ENCODE measurements around the gene SAE1. TPM values are rescaled to one million over a fixed set of nuclear protein-coding genes. Genes with fewer than 3 reads are reported as not detected.
A peak's percentile ranks its signal among the peaks of the same experiment; 100 is the strongest.

The SAE1 gene
- total RNA-seq, 2 experiments from 2014 or later, result 165 to 175 TPM

GRCh38 chr19:47188507-47189033 is 57.9 kb downstream of the SAE1 start:
- CTCF ChIA-PET, result interaction anchor here (3.0 to 5.1 kb wide), 4 partner anchors 11 to 58 kb away, joined by 23 to 72 read pairs (median 54); no protein-coding TSS in a partner anchor
- no peak overlapping the region for H3K4me3 Mint-ChIP-seq
- H3K27me3 Mint-ChIP-seq (ENCODE audit: low read depth), result no peaks in the 10 kb centered on the region
- DNase-seq (no peak), ATAC-seq (no peak)
- H3K4me1 Mint-ChIP-seq (ENCODE audit: low read depth), result peaks cover 67% of the 10 kb centered on the region
- peaks cover 57% of the 10 kb centered on the region for H3K36me3 Mint-ChIP-seq (ENCODE audit: low read depth)
- POLR2A ChIA-PET, result interaction anchor here (0.8 to 2.7 kb wide), 3 partner anchors 11 to 85 kb away, joined by 3 to 12 read pairs (median 4); no protein-coding TSS in a partner anchor
- H3K9me3 Mint-ChIP-seq (ENCODE audit: insufficient read depth), result no peaks in the 10 kb centered on the region
- H3K27ac Mint-ChIP-seq, result peak overlapping the region; percentile 57

GRCh38 chr19:47190167-47190727 is 59.6 kb downstream of the SAE1 start:
- Mint-ChIP-seq H3K27ac (peak overlapping the region; percentile 27), H3K27me3 (ENCODE audit: low read depth) (no peaks in the 10 kb centered on the region), H3K36me3 (ENCODE audit: low read depth) (peaks cover 52% of the 10 kb centered on the region), H3K4me1 (ENCODE audit: low read depth) (peaks cover 61% of the 10 kb centered on the region), H3K9me3 (ENCODE audit: insufficient read depth) (no peaks in the 10 kb centered on the region), H3K4me3 (no peak overlapping the region)
- ChIA-PET CTCF (interaction anchor here (0.6 to 2.2 kb wide), 5 partner anchors 21 to 57 kb away, joined by 3 to 17 read pairs (median 8); no protein-coding TSS in a partner anchor), POLR2A (interaction anchor here (0.9 to 1.2 kb wide), 3 partner anchors 31 to 67 kb away, joined by 3 to 4 read pairs (median 4); no protein-coding TSS in a partner anchor)
- ATAC-seq, result no peak
- DNase-seq, result peak; percentile 34

DNA sequence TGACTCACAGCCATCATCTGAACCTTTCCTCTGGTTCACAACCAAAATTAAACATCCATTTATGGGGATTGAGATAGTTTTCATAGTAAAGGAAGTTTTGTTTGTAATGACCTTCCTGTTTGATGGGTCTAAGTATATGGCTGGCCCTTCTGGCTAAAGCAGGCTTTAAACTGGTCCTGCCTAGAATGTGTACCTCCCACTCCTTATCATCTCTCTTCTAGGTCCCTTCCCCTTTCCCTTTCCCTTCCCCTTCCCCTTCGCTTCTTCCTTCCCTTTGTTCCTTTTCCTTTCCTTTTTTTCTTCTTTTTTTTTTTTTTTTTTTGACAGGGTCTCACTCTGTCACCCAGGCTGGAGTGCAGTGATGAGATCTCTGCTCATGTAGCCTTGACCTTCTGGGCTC is 64.8 kb downstream of the SAE1 start:
- H3K27ac Mint-ChIP-seq, result no peak overlapping the region
- no peak overlapping the region for H3K4me3 Mint-ChIP-seq
- POLR2A ChIA-PET, result no interaction called here
- H3K36me3 Mint-ChIP-seq (ENCODE audit: low read depth), result peaks cover 46% of the 10 kb centered on the region
- ATAC-seq, result no peak
- no peaks in the 10 kb centered on the region for H3K9me3 Mint-ChIP-seq (ENCODE audit: insufficient read depth)
- H3K27me3 Mint-ChIP-seq (ENCODE audit: low read depth), result no peaks in the 10 kb centered on the region
- CTCF ChIA-PET, result no interaction called here
- peaks cover 17% of the 10 kb centered on the region for H3K4me1 Mint-ChIP-seq (ENCODE audit: low read depth)
- DNase-seq, result no peak

GRCh38 chr19:47197141-47197540 is 66.5 kb downstream of the SAE1 start:
- H3K4me1 Mint-ChIP-seq (ENCODE audit: low read depth), result peaks cover 7% of the 10 kb centered on the region
- no peaks in the 10 kb centered on the region for H3K27me3 Mint-ChIP-seq (ENCODE audit: low read depth)
- ChIA-PET CTCF (interaction anchor here (0.6 to 2.6 kb wide), 2 partner anchors 13 to 18 kb away, joined by 3 to 13 read pairs; no protein-coding TSS in a partner anchor), POLR2A (no interaction called here)
- H3K4me3 Mint-ChIP-seq, result no peak overlapping the region
- peaks cover 41% of the 10 kb centered on the region for H3K36me3 Mint-ChIP-seq (ENCODE audit: low read depth)
- ATAC-seq, result no peak
- H3K27ac Mint-ChIP-seq, result no peak overlapping the region
- H3K9me3 Mint-ChIP-seq (ENCODE audit: insufficient read depth), result no peaks in the 10 kb centered on the region
- no peak for DNase-seq

DNA sequence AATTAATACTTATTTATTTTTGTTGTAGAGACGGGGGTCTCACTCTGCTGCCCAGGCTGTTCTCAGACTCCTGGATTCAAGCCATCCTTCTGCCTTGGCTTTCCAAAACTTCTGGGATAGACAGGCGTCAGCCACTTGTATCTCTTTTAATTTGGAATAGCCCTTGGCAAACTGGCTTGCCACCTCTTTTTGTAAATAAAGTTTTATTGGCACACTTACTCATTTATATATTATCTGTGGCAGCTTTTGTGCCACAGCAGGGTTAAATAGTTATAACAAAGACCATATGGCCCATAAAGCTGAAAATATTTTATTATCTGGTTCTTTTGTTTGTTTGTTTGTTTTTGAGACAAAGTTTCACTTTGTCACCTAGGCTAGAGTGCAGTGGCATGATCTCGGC is 69.9 kb downstream of the SAE1 start:
- CTCF ChIA-PET, result interaction anchor here (2.5 to 3.7 kb wide), 2 partner anchors 11 to 44 kb away, joined by 8 to 35 read pairs; no protein-coding TSS in a partner anchor

GRCh38 chr19:47203254-47203653 is 72.6 kb downstream of the SAE1 start:
- Mint-ChIP-seq H3K27me3 (ENCODE audit: low read depth) (no peaks in the 10 kb centered on the region), H3K4me3 (no peak overlapping the region), H3K9me3 (ENCODE audit: insufficient read depth) (no peaks in the 10 kb centered on the region), H3K27ac (peak overlapping the region; percentile 5), H3K36me3 (ENCODE audit: low read depth) (peaks cover 54% of the 10 kb centered on the region), H3K4me1 (ENCODE audit: low read depth) (peaks cover 5% of the 10 kb centered on the region)
- DNase-seq (no peak), ATAC-seq (no peak)
- POLR2A ChIA-PET, result no interaction called here
- CTCF ChIA-PET, result interaction anchor here (2.3 to 3.7 kb wide), 2 partner anchors 8 to 41 kb away, joined by 12 to 35 read pairs; no protein-coding TSS in a partner anchor

More for the DNA sequence above, 69.9 kb downstream of the SAE1 start:
- POLR2A ChIA-PET, result interaction anchor here (0.6 to 1.1 kb wide), 2 partner anchors 10 to 43 kb away, joined by 3 to 4 read pairs; no protein-coding TSS in a partner anchor
- Mint-ChIP-seq H3K27ac (no peak overlapping the region), H3K27me3 (ENCODE audit: low read depth) (no peaks in the 10 kb centered on the region), H3K4me3 (no peak overlapping the region), H3K9me3 (ENCODE audit: insufficient read depth) (no peaks in the 10 kb centered on the region), H3K36me3 (ENCODE audit: low read depth) (peaks cover 52% of the 10 kb centered on the region), H3K4me1 (ENCODE audit: low read depth) (peaks cover 2% of the 10 kb centered on the region)
- ATAC-seq (no peak), DNase-seq (no peak)

GRCh38 chr19:47209319-47210179 is 78.9 kb downstream of the SAE1 start:
- CTCF ChIA-PET, result interaction anchor here (1.0 to 11.3 kb wide), 21 partner anchors 8 to 196 kb away, joined by 4 to 484 read pairs (median 16); partner anchors contain the start of genes CCDC9 and SAE1
- POLR2A ChIA-PET, result interaction anchor here (0.7 to 4.4 kb wide), 6 partner anchors 9 to 103 kb away, joined by 3 to 39 read pairs (median 6); partner anchors contain the start of gene CCDC9
- Mint-ChIP-seq H3K4me1 (ENCODE audit: low read depth) (peaks cover 19% of the 10 kb centered on the region), H3K27ac (peak overlapping the region; percentile 60), H3K36me3 (ENCODE audit: low read depth) (peaks cover 57% of the 10 kb centered on the region), H3K27me3 (ENCODE audit: low read depth) (no peaks in the 10 kb centered on the region), H3K4me3 (no peak overlapping the region), H3K9me3 (ENCODE audit: insufficient read depth) (no peaks in the 10 kb centered on the region)
- no peak for ATAC-seq
- DNase-seq, result no peak

GRCh38 chr19:47210180-47210490 is 79.5 kb downstream of the SAE1 start:
- H3K36me3 Mint-ChIP-seq (ENCODE audit: low read depth), result peaks cover 51% of the 10 kb centered on the region
- DNase-seq (no peak), ATAC-seq (no peak)
- POLR2A ChIA-PET, result interaction anchor here (1.0 to 4.4 kb wide), 9 partner anchors 10 to 103 kb away, joined by 3 to 39 read pairs (median 4); partner anchors contain the start of genes CCDC9 and ZC3H4
- no peaks in the 10 kb centered on the region for H3K27me3 Mint-ChIP-seq (ENCODE audit: low read depth)
- CTCF ChIA-PET, result interaction anchor here (0.9 to 11.3 kb wide), 29 partner anchors 9 to 197 kb away, joined by 4 to 484 read pairs (median 9); partner anchors contain the start of genes CCDC9, SAE1 and ZC3H4
- H3K27ac Mint-ChIP-seq, result peak overlapping the region; percentile 91
- H3K4me1 Mint-ChIP-seq (ENCODE audit: low read depth), result peaks cover 19% of the 10 kb centered on the region
- H3K9me3 Mint-ChIP-seq (ENCODE audit: insufficient read depth), result no peaks in the 10 kb centered on the region
- H3K4me3 Mint-ChIP-seq, result no peak overlapping the region

DNA sequence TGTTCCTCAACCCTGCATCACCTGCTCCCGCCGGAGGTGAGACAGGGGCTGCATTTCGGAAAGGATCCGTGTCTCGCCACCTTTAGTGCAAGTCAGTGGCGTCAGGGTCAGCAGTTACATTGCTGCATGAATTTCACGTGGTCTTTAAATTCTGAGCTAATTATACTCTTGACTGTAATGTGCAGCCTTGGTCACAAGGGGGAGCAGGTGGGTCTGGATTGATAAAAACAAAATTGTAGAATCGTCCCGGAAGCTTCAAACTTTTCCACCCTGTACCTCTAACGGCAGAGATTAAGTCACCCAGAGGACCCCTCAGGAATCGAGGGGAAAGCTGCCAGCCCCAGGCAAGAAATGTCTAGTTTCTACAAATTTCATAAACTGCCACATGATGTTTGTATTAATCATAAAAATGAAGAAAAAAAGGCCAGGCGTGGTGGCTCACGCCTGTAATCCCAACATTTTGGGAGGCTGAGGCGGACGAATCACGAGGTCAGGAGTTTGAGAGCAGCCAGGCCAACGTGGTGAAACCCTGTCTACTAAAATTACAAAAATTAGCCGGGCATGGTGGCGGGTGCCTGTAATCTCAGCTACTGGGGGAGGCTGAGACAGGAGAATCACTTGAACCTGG is 80.2 kb downstream of the SAE1 start:
- H3K4me1 Mint-ChIP-seq (ENCODE audit: low read depth), result peaks cover 19% of the 10 kb centered on the region
- H3K27ac Mint-ChIP-seq, result peak overlapping the region; percentile 91
- no peak overlapping the region for H3K4me3 Mint-ChIP-seq
- peaks cover 45% of the 10 kb centered on the region for H3K36me3 Mint-ChIP-seq (ENCODE audit: low read depth)
- H3K27me3 Mint-ChIP-seq (ENCODE audit: low read depth), result no peaks in the 10 kb centered on the region
- POLR2A ChIA-PET, result interaction anchor here (0.6 to 4.4 kb wide), 11 partner anchors 10 to 104 kb away, joined by 3 to 39 read pairs (median 4); partner anchors contain the start of genes CCDC9 and ZC3H4
- ATAC-seq (peak; percentile 79), DNase-seq (peak; percentile 90)
- no peaks in the 10 kb centered on the region for H3K9me3 Mint-ChIP-seq (ENCODE audit: insufficient read depth)
- CTCF ChIA-PET, result interaction anchor here (0.6 to 11.3 kb wide), 35 partner anchors 10 to 198 kb away, joined by 3 to 484 read pairs (median 7); partner anchors contain the start of genes CCDC9, INAFM1, SAE1 and ZC3H4

DNA sequence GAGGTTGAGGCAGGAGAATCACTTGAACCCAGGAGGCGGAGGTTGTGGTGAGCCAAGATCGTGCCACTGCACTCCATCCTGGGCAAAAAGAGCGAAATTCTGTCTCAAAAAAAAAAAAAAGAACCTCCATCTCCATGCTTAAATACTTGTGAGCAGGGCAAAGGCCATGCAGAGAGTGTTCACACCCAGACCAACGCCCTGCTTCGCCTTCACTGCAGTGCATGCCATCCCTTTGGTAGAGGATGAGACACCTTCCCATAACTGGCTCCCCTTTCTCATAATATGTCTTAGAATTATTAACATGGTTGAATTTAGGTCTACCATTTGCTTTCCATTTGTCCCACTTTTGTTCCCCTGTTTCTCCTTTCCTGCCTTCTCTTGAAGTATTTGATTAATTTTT is 84.9 kb downstream of the SAE1 start:
- POLR2A ChIA-PET, result interaction anchor here (0.6 to 1.2 kb wide), 2 partner anchors 10 to 28 kb away, joined by 3 read pairs; no protein-coding TSS in a partner anchor
- Mint-ChIP-seq H3K36me3 (ENCODE audit: low read depth) (peaks cover 15% of the 10 kb centered on the region), H3K27me3 (ENCODE audit: low read depth) (no peaks in the 10 kb centered on the region), H3K4me1 (ENCODE audit: low read depth) (peaks cover 7% of the 10 kb centered on the region), H3K4me3 (no peak overlapping the region), H3K27ac (no peak overlapping the region), H3K9me3 (ENCODE audit: insufficient read depth) (no peaks in the 10 kb centered on the region)
- no peak for DNase-seq
- no peak for ATAC-seq
- CTCF ChIA-PET, result interaction anchor here (11.3 kb wide), 1 partner anchor 30 kb away, joined by 484 read pairs; no protein-coding TSS in a partner anchor

Measured in activated CD8-positive, alpha-beta T cell treated with anti-CD3 and anti-CD28 coated beads, Interleukin-2, amount 10 ng/mL, durations not matched to agents 7 days and 5 days (primary cell).